CD8-positive, alpha-beta memory T cell (primary cell): ENCODE data around the gene RANBP9. TPM values are rescaled to one million over a fixed set of nuclear protein-coding genes. Genes with fewer than 3 reads are reported as not detected.

ENCODE experiments used
- CTCF ChIA-PET: fragments of 350-600 bp; sonication (Branson Sonifier 250); formaldehyde crosslinking; loops from one replicate; lab custom pipeline; 2021; ENCODE audit warnings: antibody characterized with exemption; lab: Charles Lee
- POLR2A ChIA-PET: fragments of 350-600 bp; sonication (Branson Sonifier 250); formaldehyde crosslinking; loops from one replicate; lab custom pipeline; 2021; ENCODE audit warnings: antibody characterized with exemption; lab: Charles Lee
- DNase-seq, 5 donors: peaks; one replicate each; pipeline versions ENCODE4 v3.0.0 to v3.0.0-alpha.2; 2020 to 2022; ENCODE audit warnings: mixed read lengths in 1 of 5
- H3K27ac ChIP-seq: one replicate; pipeline ENCODE4 v1.7.0; 2013; ENCODE audit warnings: low read depth, mild to moderate bottlenecking, low read length, moderate library complexity
- H3K27me3 ChIP-seq: 2 replicates; pipeline ENCODE4 v1.7.0; 2013; ENCODE audit warnings: low read length, mild to moderate bottlenecking; ENCODE audit not compliant: insufficient read depth, poor library complexity, severe bottlenecking
- H3K36me3 ChIP-seq: 2 replicates; pipeline ENCODE4 v1.7.0; 2013; ENCODE audit warnings: mild to moderate bottlenecking, low read length, moderate library complexity; ENCODE audit not compliant: insufficient read depth
- H3K4me1 ChIP-seq: 2 replicates; pipeline ENCODE4 v1.7.0; 2013; ENCODE audit warnings: mild to moderate bottlenecking, low read length, moderate library complexity; ENCODE audit not compliant: insufficient read depth
- H3K4me3 ChIP-seq: 2 replicates; pipeline ENCODE4 v1.7.0; 2013; ENCODE audit warnings: mild to moderate bottlenecking, low read length
- H3K9me3 ChIP-seq: 2 replicates; pipeline ENCODE4 v1.7.0; 2013; ENCODE audit warnings: mild to moderate bottlenecking, low read length
- H3K27ac Mint-ChIP-seq, 8 donors: one replicate each; pipeline ENCODE4 v1.8.0; 2020 to 2021; ENCODE audit warnings: mixed read lengths in 8 of 8, mild to moderate bottlenecking in 6 of 8, inconsistent platforms in 3 of 8, moderate library complexity in 3 of 8
- H3K27me3 Mint-ChIP-seq, 2 donors: one replicate each; pipeline ENCODE4 v1.8.0; 2020 to 2021; ENCODE audit warnings: mixed read lengths in 2 of 2, mild to moderate bottlenecking in 1 of 2, moderate library complexity in 1 of 2
- H3K36me3 Mint-ChIP-seq, 3 donors: one replicate each; pipeline ENCODE4 v1.8.0; 2020 to 2021; ENCODE audit warnings: mixed read lengths in 3 of 3, inconsistent platforms in 1 of 3, mild to moderate bottlenecking in 1 of 3
- H3K4me1 Mint-ChIP-seq, 3 donors: one replicate each; pipeline ENCODE4 v1.8.0; 2020 to 2021; ENCODE audit warnings: mixed read lengths in 3 of 3, inconsistent platforms in 1 of 3, mild to moderate bottlenecking in 1 of 3
- H3K4me3 Mint-ChIP-seq, 7 donors: one replicate each; pipeline ENCODE4 v1.8.0; 2020 to 2021; ENCODE audit warnings: mixed read lengths in 7 of 7, mild to moderate bottlenecking in 6 of 7, moderate library complexity in 4 of 7, inconsistent platforms in 2 of 7
- H3K9me3 Mint-ChIP-seq, 5 donors: one replicate each; pipeline ENCODE4 v1.8.0; 2020 to 2022; ENCODE audit warnings: mixed read lengths in 5 of 5, mild to moderate bottlenecking in 3 of 5, moderate library complexity in 2 of 5, inconsistent platforms in 1 of 5
- polyA plus RNA-seq: library from polyadenylated mRNA; unstranded; fragments of 300-500 nt; fragmentation: Illumina TruSeq; gene quantifications from one replicate; pipeline ENCODE4 v1.2.3, GENCODE V29; 2021
- total RNA-seq, 2 experiments: library from RNA; stranded (reverse); gene quantifications; one replicate each; pipeline ENCODE4 v1.2.3, GENCODE V29; 2021

RANBP9 gene
- total and polyA plus RNA-seq, 3 experiments from 2014 or later, result 6.2 to 47.0 (median 45.4) TPM

DNA sequence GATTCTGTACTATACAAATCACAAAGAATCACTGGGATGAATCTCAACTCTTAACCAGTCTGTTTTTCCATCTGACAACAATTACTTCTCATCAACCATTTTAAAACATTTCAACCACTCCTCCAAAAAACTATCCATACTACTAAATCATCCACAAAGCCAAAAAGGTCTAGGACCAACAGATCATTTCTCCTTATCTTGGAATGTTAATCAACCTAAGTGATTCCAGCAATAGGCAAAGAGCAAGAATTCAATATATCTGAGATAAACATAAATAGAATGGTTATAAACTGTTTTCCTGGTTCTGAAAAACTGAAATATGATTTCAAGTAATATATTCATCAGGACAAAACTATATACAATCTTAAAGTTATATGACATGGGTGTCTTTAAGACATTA lies 28.6 kb downstream of the RANBP9 start:
- Histone ChIP-seq H3K36me3 (no peaks in the 10 kb centered on the region), H3K4me3 (no peak overlapping the region), H3K27ac (no peak overlapping the region), H3K9me3 (no peaks in the 10 kb centered on the region), H3K27me3 (no peaks in the 10 kb centered on the region), H3K4me1 (peaks cover 61% of the 10 kb centered on the region)
- ChIA-PET POLR2A (no interaction called here), CTCF (no interaction called here)
- Mint-ChIP-seq H3K4me3 (peak overlapping the region in 5 of 7 donors; percentile 0 to 36 (median 16)), H3K36me3 (peaks cover 4 to 14% (median 6%) of the 10 kb centered on the region in 3 donors), H3K27ac (peak overlapping the region; percentile 41 to 92 (median 83)), H3K4me1 (peaks cover 66 to 83% (median 81%) of the 10 kb centered on the region in 3 donors), H3K9me3 (no peaks in the 10 kb centered on the region), H3K27me3 (no peaks in the 10 kb centered on the region)
- no peak for DNase-seq

DNA sequence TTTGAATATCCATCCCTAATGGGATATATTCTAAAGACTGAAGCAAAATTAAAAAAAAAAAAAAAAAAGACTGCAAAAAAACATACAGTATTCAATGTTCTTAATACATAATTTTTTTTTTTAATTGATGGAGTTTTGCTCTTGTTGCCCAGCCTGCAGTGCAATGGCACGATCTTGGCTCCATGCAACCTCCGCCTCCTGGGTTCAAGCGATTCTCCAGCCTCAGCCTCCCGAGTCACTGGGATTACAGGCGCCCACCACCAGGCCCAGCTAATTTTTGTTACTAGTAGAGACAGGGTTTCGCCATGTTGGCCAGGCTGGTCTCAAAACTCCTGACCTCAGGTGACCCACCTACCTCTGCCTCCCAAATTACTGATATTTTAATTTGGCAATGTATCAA lies 29.3 kb downstream of the RANBP9 start:
- Mint-ChIP-seq H3K4me1 (peaks cover 62 to 78% (median 76%) of the 10 kb centered on the region in 3 donors), H3K36me3 (peaks cover 4 to 14% (median 6%) of the 10 kb centered on the region in 3 donors), H3K9me3 (no peaks in the 10 kb centered on the region), H3K27ac (peak overlapping the region in 7 of 8 donors; percentile 41 to 93 (median 84)), H3K4me3 (peak overlapping the region in 3 of 7 donors; percentile 13 to 71 (median 39)), H3K27me3 (no peaks in the 10 kb centered on the region)
- H3K9me3 ChIP-seq, result no peaks in the 10 kb centered on the region
- H3K27ac ChIP-seq, result no peak overlapping the region
- DNase-seq, result no peak
- peaks cover 54% of the 10 kb centered on the region for H3K4me1 ChIP-seq
- POLR2A ChIA-PET, result interaction anchor here (0.7 to 0.9 kb wide), 2 partner anchors 28 to 67 kb away, joined by 3 read pairs; partner anchors contain the start of gene NOL7
- CTCF ChIA-PET, result interaction anchor here (0.7 to 2.3 kb wide), 3 partner anchors 28 to 352 kb away, joined by 3 to 9 read pairs (median 3); partner anchors contain the start of gene RANBP9
- no peaks in the 10 kb centered on the region for H3K27me3 ChIP-seq
- no peak overlapping the region for H3K4me3 ChIP-seq
- H3K36me3 ChIP-seq, result no peaks in the 10 kb centered on the region

DNA sequence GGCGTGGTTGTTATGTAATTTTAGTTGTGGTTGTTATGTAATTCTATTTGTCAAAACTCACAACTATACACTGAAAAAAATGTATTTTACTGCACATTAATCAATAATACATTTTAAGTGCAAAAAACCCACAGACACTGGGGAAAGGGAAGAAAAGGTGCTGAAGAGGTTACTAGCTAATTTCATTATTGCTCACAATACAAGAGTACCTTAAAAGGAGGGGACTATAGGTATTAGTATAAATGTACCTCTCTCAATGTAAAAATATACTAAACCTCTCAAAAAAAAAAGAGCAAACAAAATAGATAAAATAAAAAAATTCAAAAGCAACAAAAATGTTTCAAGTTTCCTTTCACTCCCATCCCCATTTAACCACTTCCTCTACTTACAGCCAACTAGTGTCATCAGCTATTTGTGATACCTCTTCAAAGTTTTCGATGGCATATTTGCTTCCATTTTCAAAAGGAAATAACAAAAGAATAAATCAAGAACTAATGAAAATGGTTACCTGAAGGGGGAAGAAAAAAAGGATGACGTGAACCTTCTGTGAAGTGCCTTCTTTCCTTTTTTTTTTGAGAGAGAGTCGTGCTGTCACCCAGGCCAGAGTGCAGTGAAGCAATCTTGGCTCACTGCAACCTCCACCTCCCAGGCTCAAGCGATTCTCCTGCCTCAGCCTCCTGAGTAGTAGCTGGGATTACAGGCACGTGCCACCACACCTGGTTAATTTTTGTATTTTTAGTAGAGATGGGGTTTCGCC lies 30.2 kb downstream of the RANBP9 start:
- POLR2A ChIA-PET, result interaction anchor here (0.6 to 1.8 kb wide), 7 partner anchors 14 to 163 kb away, joined by 3 to 11 read pairs (median 3); partner anchors contain the start of gene NOL7
- Mint-ChIP-seq H3K4me1 (peaks cover 57 to 76% (median 74%) of the 10 kb centered on the region in 3 donors), H3K27ac (peak overlapping the region; percentile 69 to 94 (median 90)), H3K27me3 (no peaks in the 10 kb centered on the region), H3K9me3 (peaks cover 0 to 7% (median 2%) of the 10 kb centered on the region in 5 donors), H3K36me3 (peaks cover 6 to 13% (median 10%) of the 10 kb centered on the region in 3 donors), H3K4me3 (peak overlapping the region; percentile 13 to 84 (median 65))
- CTCF ChIA-PET, result interaction anchor here (1.3 to 2.3 kb wide), 4 partner anchors 14 to 81 kb away, joined by 3 to 9 read pairs (median 5); partner anchors contain the start of genes NOL7 and RANBP9
- H3K4me1 ChIP-seq, result peaks cover 45% of the 10 kb centered on the region
- no peaks in the 10 kb centered on the region for H3K36me3 ChIP-seq
- H3K9me3 ChIP-seq, result no peaks in the 10 kb centered on the region
- H3K4me3 ChIP-seq, result no peak overlapping the region
- peak in 2 of 5 donors; percentile 62 to 63 for DNase-seq
- no peaks in the 10 kb centered on the region for H3K27me3 ChIP-seq
- H3K27ac ChIP-seq, result peak overlapping the region; percentile 28

DNA sequence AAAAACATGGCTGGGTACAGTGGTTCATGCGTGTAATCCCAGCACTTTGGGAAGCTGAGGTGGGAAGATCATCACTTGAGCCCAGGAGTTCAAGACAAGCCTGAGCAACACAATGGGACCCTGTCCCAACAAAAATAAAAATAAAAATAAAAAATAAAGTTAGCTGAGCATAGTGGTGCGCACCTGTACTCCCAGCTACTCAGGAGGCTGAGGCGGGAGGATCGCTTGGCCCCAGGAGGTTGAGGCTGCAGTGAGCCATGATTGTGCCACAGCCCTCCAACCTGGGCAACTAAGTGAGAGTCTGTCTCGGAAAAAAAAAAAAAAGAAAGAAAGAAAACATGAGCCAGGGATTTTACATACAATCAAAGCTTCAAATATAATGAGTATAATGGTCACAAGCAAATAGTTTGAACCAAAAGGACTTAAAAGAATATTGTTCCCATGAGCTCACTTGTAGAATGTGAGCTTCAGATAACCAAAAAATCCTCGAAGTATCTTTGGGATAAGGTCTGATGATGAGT lies 31.1 kb downstream of the RANBP9 start:
- peaks cover 0 to 8% (median 2%) of the 10 kb centered on the region in 5 donors for H3K9me3 Mint-ChIP-seq
- no peaks in the 10 kb centered on the region for H3K27me3 Mint-ChIP-seq
- H3K27me3 ChIP-seq, result no peaks in the 10 kb centered on the region
- H3K4me3 Mint-ChIP-seq, result peak overlapping the region in 5 of 7 donors; percentile 14 to 75 (median 23)
- ChIA-PET POLR2A (interaction anchor here (1.0 to 1.8 kb wide), 2 partner anchors 31 to 32 kb away, joined by 4 to 11 read pairs; partner anchors contain the start of gene RANBP9), CTCF (interaction anchor here (1.3 to 2.3 kb wide), 3 partner anchors 15 to 65 kb away, joined by 5 to 9 read pairs (median 5); partner anchors contain the start of genes NOL7 and RANBP9)
- H3K36me3 ChIP-seq, result no peaks in the 10 kb centered on the region
- H3K4me1 ChIP-seq, result peaks cover 44% of the 10 kb centered on the region
- H3K27ac Mint-ChIP-seq, result peak overlapping the region in 7 of 8 donors; percentile 24 to 94 (median 89)
- no peaks in the 10 kb centered on the region for H3K9me3 ChIP-seq
- H3K4me1 Mint-ChIP-seq, result peaks cover 61 to 84% (median 83%) of the 10 kb centered on the region in 3 donors
- H3K27ac ChIP-seq, result no peak overlapping the region
- peaks cover 7 to 13% (median 10%) of the 10 kb centered on the region in 3 donors for H3K36me3 Mint-ChIP-seq
- no peak overlapping the region for H3K4me3 ChIP-seq
- no peak for DNase-seq

DNA sequence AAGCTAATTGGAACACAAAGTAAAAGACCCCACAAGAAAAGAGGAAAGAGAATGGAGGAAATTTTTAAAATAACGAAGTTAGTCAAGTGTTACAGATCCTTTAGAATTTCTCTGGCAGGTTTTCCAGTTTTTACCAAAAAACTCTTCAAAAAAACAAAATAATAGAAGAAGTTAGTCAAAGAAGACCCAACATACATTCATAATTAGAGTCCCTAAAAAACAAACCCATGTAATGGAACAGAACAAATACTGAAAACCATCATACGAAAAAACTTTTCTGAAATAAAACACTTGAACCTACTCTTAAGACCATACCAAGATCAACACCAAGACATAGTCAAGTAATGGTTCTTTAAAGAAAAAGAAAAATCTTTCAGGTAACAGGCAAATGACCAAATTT lies 31.6 kb downstream of the RANBP9 start:
- Histone ChIP-seq H3K27me3 (no peaks in the 10 kb centered on the region), H3K4me1 (peaks cover 44% of the 10 kb centered on the region), H3K27ac (no peak overlapping the region), H3K36me3 (no peaks in the 10 kb centered on the region), H3K4me3 (no peak overlapping the region), H3K9me3 (no peaks in the 10 kb centered on the region)
- Mint-ChIP-seq H3K9me3 (peaks cover 0 to 8% (median 2%) of the 10 kb centered on the region in 5 donors), H3K4me3 (peak overlapping the region in 3 of 7 donors; percentile 14 to 29 (median 23)), H3K27ac (peak overlapping the region in 5 of 8 donors; percentile 22 to 80 (median 42)), H3K27me3 (no peaks in the 10 kb centered on the region), H3K4me1 (peaks cover 64 to 87% (median 86%) of the 10 kb centered on the region in 3 donors), H3K36me3 (peaks cover 7 to 13% (median 10%) of the 10 kb centered on the region in 3 donors)
- no peak for DNase-seq
- POLR2A ChIA-PET, result interaction anchor here (1.0 to 1.8 kb wide), 2 partner anchors 31 to 33 kb away, joined by 4 to 11 read pairs; partner anchors contain the start of gene RANBP9
- CTCF ChIA-PET, result interaction anchor here (1.9 to 2.3 kb wide), 2 partner anchors 31 to 65 kb away, joined by 5 to 9 read pairs; partner anchors contain the start of genes NOL7 and RANBP9

DNA sequence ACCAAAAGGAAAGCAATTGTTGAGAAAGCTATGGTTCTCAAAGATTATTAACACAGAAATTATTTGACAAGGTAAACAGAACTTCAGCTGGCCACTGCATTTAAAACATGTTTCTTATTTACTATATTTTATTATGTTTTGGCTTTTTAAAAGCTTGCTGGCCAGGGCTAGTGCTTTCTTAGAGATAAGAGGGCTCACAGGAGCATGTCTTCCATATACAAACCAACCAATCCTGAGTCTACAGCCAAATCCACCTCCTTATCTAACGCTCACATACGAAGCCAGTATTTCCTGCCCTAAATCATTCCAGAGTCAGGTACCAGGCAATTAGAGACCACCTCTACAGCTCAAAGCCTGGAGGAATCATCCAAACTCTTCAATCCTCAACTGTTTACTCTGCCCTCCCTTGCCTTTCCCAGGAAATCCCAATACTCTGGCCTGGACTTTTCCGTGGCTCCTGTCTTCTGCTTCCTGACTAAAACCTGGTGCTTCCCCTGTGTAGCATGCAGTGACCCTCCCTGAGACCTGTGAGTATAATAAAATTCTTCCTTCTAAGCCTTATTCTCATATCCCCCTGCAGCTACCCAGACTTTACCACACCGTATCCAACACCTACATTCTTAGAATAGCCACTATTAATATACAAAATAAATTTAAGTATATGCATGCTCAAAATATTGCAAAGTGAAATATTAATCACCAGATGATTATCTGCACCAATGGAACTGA lies 33.2 kb downstream of the RANBP9 start:
- H3K4me1 Mint-ChIP-seq, result peaks cover 62 to 89% (median 87%) of the 10 kb centered on the region in 3 donors

DNA sequence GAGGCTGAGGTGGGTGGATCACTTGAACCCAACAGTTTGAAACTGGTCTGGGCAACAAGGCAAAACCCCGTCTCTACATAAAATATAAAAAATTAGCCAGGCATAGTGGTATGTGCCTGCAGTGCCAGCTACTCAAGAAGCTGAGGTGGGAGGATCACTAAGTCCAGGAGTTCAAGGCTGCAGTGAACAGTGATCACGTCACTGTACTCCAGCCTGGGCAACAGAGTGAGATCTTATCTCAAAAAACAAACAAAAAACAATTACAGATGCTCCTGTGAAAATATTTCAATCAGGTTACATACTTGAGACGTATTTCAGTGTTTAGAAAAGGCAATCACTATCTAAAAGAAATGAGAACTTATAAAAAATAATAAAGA lies 33.8 kb downstream of the RANBP9 start:
- Mint-ChIP-seq H3K9me3 (peaks cover 0 to 11% (median 2%) of the 10 kb centered on the region in 5 donors), H3K4me3 (no peak overlapping the region), H3K4me1 (peaks cover 65 to 91% (median 89%) of the 10 kb centered on the region in 3 donors), H3K27me3 (no peaks in the 10 kb centered on the region), H3K36me3 (peaks cover 10 to 13% (median 10%) of the 10 kb centered on the region in 3 donors), H3K27ac (peak overlapping the region in 2 of 8 donors; percentile 20 to 61)
- no peaks in the 10 kb centered on the region for H3K9me3 ChIP-seq
- no peak for DNase-seq
- CTCF ChIA-PET, result interaction anchor here (1.5 kb wide), 1 partner anchor 62 kb away, joined by 4 read pairs; the partner anchor contains the start of gene NOL7
- H3K4me3 ChIP-seq, result no peak overlapping the region
- H3K36me3 ChIP-seq, result no peaks in the 10 kb centered on the region
- H3K27me3 ChIP-seq, result no peaks in the 10 kb centered on the region
- POLR2A ChIA-PET, result no interaction called here
- H3K27ac ChIP-seq, result peak overlapping the region; percentile 68
- H3K4me1 ChIP-seq, result peaks cover 28% of the 10 kb centered on the region

More for the DNA sequence above, 33.2 kb downstream of the RANBP9 start:
- H3K9me3 Mint-ChIP-seq, result peaks cover 0 to 11% (median 2%) of the 10 kb centered on the region in 5 donors
- Histone ChIP-seq H3K9me3 (no peaks in the 10 kb centered on the region), H3K4me1 (peaks cover 34% of the 10 kb centered on the region), H3K27me3 (no peaks in the 10 kb centered on the region), H3K36me3 (no peaks in the 10 kb centered on the region), H3K27ac (peak overlapping the region; percentile 68), H3K4me3 (no peak overlapping the region)
- H3K27ac Mint-ChIP-seq, result peak overlapping the region in 5 of 8 donors; percentile 56 to 91 (median 72)
- H3K4me3 Mint-ChIP-seq, result no peak overlapping the region
- H3K36me3 Mint-ChIP-seq, result peaks cover 9 to 12% (median 10%) of the 10 kb centered on the region in 3 donors
- H3K27me3 Mint-ChIP-seq, result no peaks in the 10 kb centered on the region
- ChIA-PET CTCF (interaction anchor here (1.5 kb wide), 1 partner anchor 63 kb away, joined by 4 read pairs; the partner anchor contains the start of gene NOL7), POLR2A (no interaction called here)
- no peak for DNase-seq
